Coronary artery (tissue), 2 donors: ENCODE data around the gene GRIK3.

Source experiments
- DNase-seq: peaks from one replicate; pipeline ENCODE4 v3.0.0-alpha.2; 2017; ENCODE audit warnings: low spot score
- H3K27ac ChIP-seq, 2 donors: fragments of 200-600 bp; sonication (generic); one replicate each; pipeline ENCODE4 v1.5.1; 2016 to 2019
- H3K4me3 ChIP-seq: fragments of 200-600 bp; sonication (generic); 2 replicates; pipeline ENCODE4 v1.5.1; 2016; ENCODE audit warnings: mild to moderate bottlenecking, moderate library complexity
- TF ChIP-seq, protein P1 (sequence below): fragments of 200-600 bp; sonication (generic); IDR thresholded peaks from one replicate; pipeline ENCODE4 v1.5.1; 2019; ENCODE audit warnings: antibody characterized with exemption

GRIK3 gene

DNA sequence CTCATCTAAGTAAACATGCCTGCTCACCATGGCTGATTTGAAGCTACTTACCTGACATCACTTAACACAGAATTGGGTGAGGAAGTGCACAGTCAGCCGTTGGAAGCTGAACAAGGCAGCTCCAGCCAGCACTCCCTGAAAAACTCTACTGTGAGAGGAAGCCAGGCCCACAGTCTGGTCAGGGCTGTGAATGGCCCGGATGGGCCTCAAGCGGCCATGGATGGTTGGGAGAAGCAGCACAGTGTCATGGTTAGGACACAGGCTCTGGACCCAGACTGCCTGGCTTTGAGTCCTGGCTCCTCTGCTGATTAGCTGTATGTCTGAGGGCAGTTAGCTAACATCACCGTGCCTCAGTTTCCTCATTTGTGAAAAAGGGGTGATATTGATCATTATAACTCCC, 267.8 kb downstream of the GRIK3 start:
- TF ChIP-seq, protein P1, sequence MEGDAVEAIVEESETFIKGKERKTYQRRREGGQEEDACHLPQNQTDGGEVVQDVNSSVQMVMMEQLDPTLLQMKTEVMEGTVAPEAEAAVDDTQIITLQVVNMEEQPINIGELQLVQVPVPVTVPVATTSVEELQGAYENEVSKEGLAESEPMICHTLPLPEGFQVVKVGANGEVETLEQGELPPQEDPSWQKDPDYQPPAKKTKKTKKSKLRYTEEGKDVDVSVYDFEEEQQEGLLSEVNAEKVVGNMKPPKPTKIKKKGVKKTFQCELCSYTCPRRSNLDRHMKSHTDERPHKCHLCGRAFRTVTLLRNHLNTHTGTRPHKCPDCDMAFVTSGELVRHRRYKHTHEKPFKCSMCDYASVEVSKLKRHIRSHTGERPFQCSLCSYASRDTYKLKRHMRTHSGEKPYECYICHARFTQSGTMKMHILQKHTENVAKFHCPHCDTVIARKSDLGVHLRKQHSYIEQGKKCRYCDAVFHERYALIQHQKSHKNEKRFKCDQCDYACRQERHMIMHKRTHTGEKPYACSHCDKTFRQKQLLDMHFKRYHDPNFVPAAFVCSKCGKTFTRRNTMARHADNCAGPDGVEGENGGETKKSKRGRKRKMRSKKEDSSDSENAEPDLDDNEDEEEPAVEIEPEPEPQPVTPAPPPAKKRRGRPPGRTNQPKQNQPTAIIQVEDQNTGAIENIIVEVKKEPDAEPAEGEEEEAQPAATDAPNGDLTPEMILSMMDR: no peak
- H3K4me3 ChIP-seq: no peak overlapping the region
- no peak overlapping the region for H3K27ac ChIP-seq
- DNase-seq: no peak

DNA sequence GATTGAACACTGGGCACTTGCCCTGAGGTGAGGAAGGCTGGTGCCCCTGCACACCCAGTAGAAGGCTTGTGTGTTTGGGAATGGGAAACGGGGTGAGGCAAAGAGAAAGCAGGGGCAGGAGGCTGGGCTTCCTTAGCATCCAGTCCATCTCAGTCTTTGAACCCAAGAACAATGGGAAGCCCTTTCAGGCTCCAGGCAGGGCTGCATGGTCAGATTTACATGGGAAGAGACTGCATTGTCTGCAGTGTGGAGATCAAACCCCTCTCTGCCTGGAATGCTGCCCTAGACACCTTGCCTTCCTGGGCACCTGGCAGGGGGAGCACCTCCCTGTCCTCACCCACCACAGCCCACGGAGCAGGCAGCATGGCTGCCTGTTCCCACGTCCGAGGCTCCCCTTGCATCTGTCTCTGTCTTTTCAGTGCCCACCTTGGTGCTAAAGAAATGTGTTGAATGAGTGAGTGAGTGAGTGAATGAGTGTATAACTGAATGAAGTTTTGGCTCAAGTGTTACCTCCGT, 268.5 kb downstream of the GRIK3 start:
- no peak for DNase-seq
- no peak overlapping the region for H3K4me3 ChIP-seq
- TF ChIP-seq, protein P1: no peak
- H3K27ac ChIP-seq: no peak overlapping the region

DNA sequence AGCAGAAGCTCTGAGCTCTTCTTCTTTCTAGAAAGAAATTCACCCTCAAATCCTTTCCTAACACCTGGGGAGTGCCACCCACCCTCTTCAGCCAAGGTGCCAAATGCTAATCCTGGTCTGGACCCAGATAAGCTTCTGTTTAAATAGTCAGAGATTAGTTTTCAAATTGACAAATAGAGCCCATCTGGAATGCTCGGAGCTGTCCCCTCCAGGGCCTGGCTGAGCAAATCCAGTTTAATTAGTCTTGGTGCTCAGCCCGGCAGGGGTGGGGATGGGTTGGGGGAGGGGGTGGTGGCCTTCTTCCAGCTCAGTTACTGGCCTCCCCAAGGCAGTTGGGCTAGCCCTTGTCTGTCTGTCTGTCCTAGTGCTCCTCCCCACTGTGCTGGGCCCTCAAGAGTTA, 269.5 kb downstream of the GRIK3 start:
- Histone ChIP-seq H3K27ac (no peak overlapping the region), H3K4me3 (no peak overlapping the region)
- no peak for DNase-seq
- TF ChIP-seq, protein P1: no peak

DNA sequence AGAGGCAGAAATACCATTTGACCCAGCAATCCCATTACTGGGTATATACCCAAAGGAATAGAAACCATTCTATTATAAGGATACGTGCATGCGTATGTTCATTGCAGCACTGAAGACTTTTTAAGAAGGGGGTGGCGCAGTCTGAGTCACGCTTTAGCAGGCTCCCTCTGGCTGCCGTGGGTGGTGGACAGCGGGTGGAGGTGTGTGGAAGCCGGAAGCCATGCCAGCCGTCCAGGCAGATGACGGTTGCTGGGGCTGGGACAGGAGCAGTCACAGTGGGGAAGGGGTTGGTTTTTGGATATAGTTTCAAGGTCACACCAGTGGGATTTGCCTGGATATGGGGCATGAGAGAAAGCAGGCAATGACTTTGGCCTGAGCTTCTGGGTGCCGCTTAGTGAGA, 270.5 kb downstream of the GRIK3 start:
- TF ChIP-seq, protein P1: no peak
- H3K4me3 ChIP-seq: no peak overlapping the region
- no peak overlapping the region for H3K27ac ChIP-seq
- DNase-seq: no peak

DNA sequence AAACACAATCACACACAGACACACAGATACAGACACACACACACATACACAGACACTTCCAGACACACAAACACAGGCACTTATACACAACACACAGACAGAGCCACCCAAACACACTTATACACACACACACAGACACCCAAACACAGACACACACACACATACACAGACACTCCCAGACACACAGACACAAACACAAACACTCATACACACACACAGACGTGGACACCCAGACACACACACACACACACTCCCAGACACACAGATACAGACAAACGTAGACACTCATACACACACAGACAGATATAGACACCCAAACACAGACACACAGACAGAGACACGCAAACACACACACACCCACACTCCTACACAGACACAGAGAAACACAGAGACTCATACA, 272.1 kb downstream of the GRIK3 start:
- no peak overlapping the region for H3K4me3 ChIP-seq
- H3K27ac ChIP-seq: no peak overlapping the region
- DNase-seq: no peak
- TF ChIP-seq, protein P1: no peak

DNA sequence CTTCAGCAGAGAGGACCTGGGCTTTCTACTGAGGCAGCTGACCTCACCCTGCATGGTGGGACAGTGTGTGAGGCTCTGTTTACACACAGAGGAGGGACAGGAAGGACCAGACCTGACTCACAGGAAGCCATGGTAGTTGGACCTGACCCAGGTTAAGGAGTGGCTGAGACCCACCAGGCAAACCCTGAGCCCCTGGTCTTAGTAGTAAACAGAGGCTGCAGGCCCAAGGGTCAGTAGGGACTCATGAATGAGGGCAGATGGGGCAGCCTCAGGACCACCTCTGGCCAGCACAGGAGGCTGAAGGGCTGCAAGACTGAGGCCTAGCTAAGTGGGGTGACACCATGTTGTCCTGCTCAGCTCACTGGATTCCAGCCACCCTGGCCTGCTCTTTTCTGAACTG, 273.2 kb downstream of the GRIK3 start:
- TF ChIP-seq, protein P1: no peak
- DNase-seq: no peak
- Histone ChIP-seq H3K27ac (no peak overlapping the region), H3K4me3 (no peak overlapping the region)

DNA sequence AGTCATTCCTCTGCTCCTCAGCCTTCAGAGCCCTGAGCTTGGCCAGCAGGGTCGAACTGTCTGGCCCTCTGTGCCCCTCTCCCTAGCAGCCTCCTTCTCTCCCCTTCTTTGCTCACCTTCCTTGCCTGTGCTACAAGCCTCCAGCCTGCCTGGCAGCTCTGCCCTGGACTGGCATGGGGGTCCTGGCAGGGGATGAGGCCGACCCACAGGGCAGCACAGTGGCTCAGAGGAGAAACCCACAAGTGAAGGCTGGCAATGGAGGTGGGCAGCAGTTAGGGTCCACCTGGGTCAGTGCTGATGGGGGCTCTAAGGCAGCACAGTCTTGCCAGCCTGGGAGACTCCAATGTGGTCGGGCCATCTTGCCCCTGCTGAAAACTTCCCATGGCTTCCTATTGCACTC, 274.2 kb downstream of the GRIK3 start:
- Histone ChIP-seq H3K4me3 (no peak overlapping the region), H3K27ac (no peak overlapping the region)
- TF ChIP-seq, protein P1: no peak
- no peak for DNase-seq
